Esophagus muscularis mucosa (tissue), 4 donors: ENCODE results near the gene CENPB. TPM values are rescaled to one million over a fixed set of nuclear protein-coding genes. Genes with fewer than 3 reads are reported as not detected.

ENCODE experiments used
- DNase-seq: peaks from one replicate; pipeline ENCODE4 v3.0.0-alpha.2; 2017; ENCODE audit errors: extremely low spot score
- H3K27ac ChIP-seq, 4 donors: fragments of 200-600 bp; sonication (generic); replicated peaks in 1 of 4; 1 replicate in 3 of 4; 2 replicates in 1 of 4; pipeline ENCODE4 v1.5.1; 2016 to 2019; ENCODE audit warnings: mild to moderate bottlenecking in 1 of 4
- H3K27me3 ChIP-seq, 4 donors: fragments of 200-600 bp; sonication (generic); one replicate each; pipeline versions ENCODE4 v1.5.1 to v1.6.0; 2016 to 2019
- H3K36me3 ChIP-seq, 4 donors: fragments of 200-600 bp; sonication (generic); one replicate each; pipeline ENCODE4 v1.5.1; 2016 to 2019
- H3K4me1 ChIP-seq, 4 donors: fragments of 200-600 bp; sonication (generic); one replicate each; pipeline ENCODE4 v1.5.1; 2016 to 2019
- H3K4me3 ChIP-seq, 4 donors: fragments of 200-600 bp; sonication (generic); 1 replicate in 2 of 4; 2 replicates in 2 of 4; pipeline ENCODE4 v1.5.1; 2016 to 2019; ENCODE audit warnings: mild to moderate bottlenecking in 4 of 4, moderate library complexity in 1 of 4
- H3K9me3 ChIP-seq, 4 donors: fragments of 200-600 bp; sonication (generic); 1 replicate in 3 of 4; 2 replicates in 1 of 4; pipeline ENCODE4 v1.5.1; 2016 to 2019
- EP300 ChIP-seq: sonication (generic); formaldehyde crosslinking; IDR thresholded peaks from one replicate; pipeline ENCODE4 v1.6.1; 2017; ENCODE audit warnings: antibody characterized with exemption
- POLR2A ChIP-seq: fragments of 450-650 bp; IDR thresholded peaks from one replicate; pipeline ENCODE4 v1.6.1; 2017; ENCODE audit warnings: antibody characterized with exemption, moderate library complexity, mild to moderate bottlenecking, low read depth
- POLR2AphosphoS5 ChIP-seq, 2 donors: sonication (generic); formaldehyde crosslinking; IDR thresholded peaks; one replicate each; pipeline ENCODE4 v1.6.1; 2017; ENCODE audit warnings: antibody characterized with exemption in 2 of 2
- WGBS: methylation state at CpG from one replicate; pipeline ENCODE4 v1.1.5; 2018; 5-methylcytosine and 5-hydroxymethylcytosine counted together
- intact Hi-C: fragments of 100-400 bp; cut with DNase I; formaldehyde crosslinking; loops from one replicate; pipeline ENCODE4 v1.15.1; 2023
- total RNA-seq, 4 donors: library from RNA; depleted of rRNA; stranded (reverse); fragments of >200 nt; gene quantifications; one replicate each; pipeline versions ENCODE4 v1.1.0 to v1.2.1, GENCODE V29; 2016
- TF ChIP-seq, protein P1 (sequence below), 3 experiments: fragments of 200-600 bp in 2 of 3; fragments of 450-650 bp in 1 of 3; sonication (generic) in 2 of 3; IDR thresholded peaks; one replicate each; pipeline ENCODE4 v1.5.1; 2017 to 2019; ENCODE audit warnings: antibody characterized with exemption in 3 of 3, mild to moderate bottlenecking in 2 of 3, moderate library complexity in 1 of 3

The CENPB gene
- total RNA-seq, 4 donors from 2014 or later, result 131 to 225 (median 199) TPM

GRCh38 chr20:3759316-3759823 lies 27.2 kb downstream of the CENPB start:
- H3K36me3 ChIP-seq, result peaks cover 0 to 51% (median 19%) of the 10 kb centered on the region in 4 donors
- intact Hi-C loops, result no loop called here
- no peaks in the 10 kb centered on the region for H3K9me3 ChIP-seq
- H3K27ac ChIP-seq, result peak overlapping the region; percentile 27 to 94 (median 63)
- 51% methylated on average over 2 of the region's 11 CpGs for WGBS
- peaks cover 0 to 74% (median 60%) of the 10 kb centered on the region in 4 donors for H3K4me1 ChIP-seq
- H3K27me3 ChIP-seq, result no peaks in the 10 kb centered on the region
- no peak for DNase-seq
- TF ChIP-seq EP300, result no peak
- TF ChIP-seq POLR2A, result no peak
- TF ChIP-seq, protein P1, sequence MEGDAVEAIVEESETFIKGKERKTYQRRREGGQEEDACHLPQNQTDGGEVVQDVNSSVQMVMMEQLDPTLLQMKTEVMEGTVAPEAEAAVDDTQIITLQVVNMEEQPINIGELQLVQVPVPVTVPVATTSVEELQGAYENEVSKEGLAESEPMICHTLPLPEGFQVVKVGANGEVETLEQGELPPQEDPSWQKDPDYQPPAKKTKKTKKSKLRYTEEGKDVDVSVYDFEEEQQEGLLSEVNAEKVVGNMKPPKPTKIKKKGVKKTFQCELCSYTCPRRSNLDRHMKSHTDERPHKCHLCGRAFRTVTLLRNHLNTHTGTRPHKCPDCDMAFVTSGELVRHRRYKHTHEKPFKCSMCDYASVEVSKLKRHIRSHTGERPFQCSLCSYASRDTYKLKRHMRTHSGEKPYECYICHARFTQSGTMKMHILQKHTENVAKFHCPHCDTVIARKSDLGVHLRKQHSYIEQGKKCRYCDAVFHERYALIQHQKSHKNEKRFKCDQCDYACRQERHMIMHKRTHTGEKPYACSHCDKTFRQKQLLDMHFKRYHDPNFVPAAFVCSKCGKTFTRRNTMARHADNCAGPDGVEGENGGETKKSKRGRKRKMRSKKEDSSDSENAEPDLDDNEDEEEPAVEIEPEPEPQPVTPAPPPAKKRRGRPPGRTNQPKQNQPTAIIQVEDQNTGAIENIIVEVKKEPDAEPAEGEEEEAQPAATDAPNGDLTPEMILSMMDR (IDR thresholded peaks at IDR 0.05), result no peak
- TF ChIP-seq POLR2AphosphoS5 (IDR thresholded peaks at IDR 0.05), result no peak
- H3K4me3 ChIP-seq, result no peak overlapping the region

GRCh38 chr20:3758566-3758965 lies 28.0 kb downstream of the CENPB start:
- 83% methylated on average over 6 of the region's 11 CpGs for WGBS
- H3K27ac ChIP-seq, result peak overlapping the region; percentile 27 to 94 (median 71)
- no peaks in the 10 kb centered on the region for H3K27me3 ChIP-seq
- peaks cover 0 to 58% (median 23%) of the 10 kb centered on the region in 4 donors for H3K36me3 ChIP-seq
- intact Hi-C loops, result no loop called here
- TF ChIP-seq POLR2AphosphoS5 (IDR thresholded peaks at IDR 0.05) (no peak), POLR2A (no peak), EP300 (no peak)
- TF ChIP-seq, protein P1 (IDR thresholded peaks at IDR 0.05), result no peak
- DNase-seq, result no peak
- H3K4me3 ChIP-seq, result no peak overlapping the region
- no peaks in the 10 kb centered on the region for H3K9me3 ChIP-seq
- H3K4me1 ChIP-seq, result peaks cover 5 to 74% (median 56%) of the 10 kb centered on the region in 4 donors

GRCh38 chr20:3757268-3757667 lies 29.3 kb downstream of the CENPB start:
- H3K4me1 ChIP-seq, result peaks cover 18 to 76% (median 57%) of the 10 kb centered on the region in 4 donors
- TF ChIP-seq EP300 (no peak), POLR2AphosphoS5 (IDR thresholded peaks at IDR 0.05) (no peak), POLR2A (no peak)
- TF ChIP-seq, protein P1 (IDR thresholded peaks at IDR 0.05), result no peak
- H3K27ac ChIP-seq, result peak overlapping the region; percentile 36 to 91 (median 53)
- H3K4me3 ChIP-seq, result no peak overlapping the region
- WGBS, result 86% methylated on average over 2 of the region's 2 CpGs
- H3K36me3 ChIP-seq, result peaks cover 0 to 62% (median 24%) of the 10 kb centered on the region in 4 donors
- intact Hi-C loops, result no loop called here
- no peak for DNase-seq
- no peaks in the 10 kb centered on the region for H3K9me3 ChIP-seq
- no peaks in the 10 kb centered on the region for H3K27me3 ChIP-seq

DNA sequence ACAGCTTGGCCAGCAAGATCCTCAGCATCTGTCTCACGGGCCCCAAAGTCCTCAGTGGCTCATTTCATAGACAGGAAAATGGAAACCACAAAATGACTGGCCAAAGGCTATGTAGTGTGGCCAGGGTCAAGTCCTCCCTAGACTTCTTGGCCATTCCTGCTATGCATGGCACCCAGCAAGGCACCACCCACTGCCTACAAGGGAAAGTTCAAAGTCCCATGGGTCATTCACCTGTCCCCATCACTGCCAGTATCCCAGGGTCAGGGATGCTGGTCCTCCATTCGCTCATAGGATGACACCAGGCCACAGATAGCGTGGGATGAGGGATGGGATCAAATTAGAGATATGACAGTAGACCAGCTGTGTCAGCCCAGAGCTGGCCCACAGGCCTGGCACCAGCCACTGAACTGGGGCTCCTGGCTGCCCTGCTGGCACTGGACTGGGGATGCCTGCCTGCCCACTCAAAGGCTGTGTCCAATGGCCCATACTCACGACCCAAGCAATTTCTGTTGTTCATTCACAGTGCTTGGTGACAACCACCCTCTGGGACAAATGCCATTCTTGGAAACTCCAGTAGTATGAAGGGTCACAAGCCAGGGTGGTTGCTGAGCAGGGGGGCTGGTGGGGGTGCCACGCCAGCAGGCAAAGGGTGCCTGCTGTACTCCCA lies 30.6 kb downstream of the CENPB start:
- H3K4me1 ChIP-seq, result peaks cover 25 to 74% (median 53%) of the 10 kb centered on the region in 4 donors
- H3K9me3 ChIP-seq, result no peaks in the 10 kb centered on the region
- TF ChIP-seq EP300, result no peak
- no peak for TF ChIP-seq POLR2AphosphoS5 (IDR thresholded peaks at IDR 0.05)
- TF ChIP-seq POLR2A, result no peak
- TF ChIP-seq, protein P1 (IDR thresholded peaks at IDR 0.05), result no peak
- H3K27me3 ChIP-seq, result no peaks in the 10 kb centered on the region
- H3K27ac ChIP-seq, result no peak overlapping the region
- no peak for DNase-seq
- 83% methylated on average over 2 of the region's 5 CpGs for WGBS
- H3K36me3 ChIP-seq, result peaks cover 0 to 71% (median 36%) of the 10 kb centered on the region in 4 donors
- H3K4me3 ChIP-seq, result no peak overlapping the region
- intact Hi-C loops, result no loop called here
